Ecto neural progenitor cell (in vitro differentiated cells): ENCODE data around the gene LRRC75B.
A peak's percentile ranks its signal among the peaks of the same experiment; 100 is the strongest.

Source experiments
- DNase-seq: peaks from one replicate; pipeline ENCODE4 v3.0.0-alpha.2; 2018; ENCODE audit warnings: low spot score

Gene LRRC75B

DNA sequence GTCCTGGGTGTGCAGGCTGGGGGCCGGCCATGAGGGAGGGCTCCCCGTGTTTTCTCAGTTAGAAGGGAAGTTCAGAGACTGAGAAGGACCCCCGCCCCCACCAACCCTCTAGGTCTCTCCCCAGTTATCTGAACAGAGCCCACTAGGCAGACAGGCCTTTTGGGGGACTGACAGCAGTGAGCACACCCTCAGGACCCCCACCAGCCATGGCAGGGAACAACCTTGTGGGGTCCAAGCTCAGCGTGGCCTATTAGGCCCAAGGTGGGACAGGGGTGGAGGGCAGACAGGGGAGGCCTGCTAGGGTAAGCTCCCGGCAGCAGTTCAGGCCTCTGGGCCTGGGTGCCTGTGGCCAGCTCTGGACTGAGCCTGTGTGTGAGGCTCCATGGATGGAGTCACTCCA, 5.6 kb downstream of the LRRC75B start:
- DNase-seq = no peak

GRCh38 chr22:24585927-24586546, 6.8 kb downstream of the LRRC75B start:
- DNase-seq = no peak

DNA sequence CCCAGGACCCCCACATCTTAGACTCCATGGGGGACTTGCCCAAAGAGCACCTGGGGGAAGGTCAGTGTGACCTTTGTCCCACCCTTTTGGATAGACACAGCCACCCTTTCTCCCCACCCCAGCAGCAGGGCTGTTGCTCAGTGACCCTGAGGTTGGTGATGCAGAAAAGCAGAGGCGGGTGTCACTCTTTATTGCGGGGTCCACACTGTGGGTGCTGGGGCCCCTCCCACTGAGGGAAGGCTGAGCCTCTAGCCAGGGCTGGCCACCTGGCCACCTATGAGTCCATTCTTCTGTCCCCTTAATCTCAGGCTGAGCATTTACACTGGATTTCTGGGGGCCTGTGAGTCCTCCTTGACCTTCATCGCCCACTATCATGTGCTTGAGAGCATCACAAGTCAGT, 7.4 kb downstream of the LRRC75B start:
- DNase-seq = no peak

GRCh38 chr22:24584871-24585411, 7.9 kb downstream of the LRRC75B start:
- DNase-seq = no peak

GRCh38 chr22:24584166-24584790, 8.6 kb downstream of the LRRC75B start:
- DNase-seq = no peak

DNA sequence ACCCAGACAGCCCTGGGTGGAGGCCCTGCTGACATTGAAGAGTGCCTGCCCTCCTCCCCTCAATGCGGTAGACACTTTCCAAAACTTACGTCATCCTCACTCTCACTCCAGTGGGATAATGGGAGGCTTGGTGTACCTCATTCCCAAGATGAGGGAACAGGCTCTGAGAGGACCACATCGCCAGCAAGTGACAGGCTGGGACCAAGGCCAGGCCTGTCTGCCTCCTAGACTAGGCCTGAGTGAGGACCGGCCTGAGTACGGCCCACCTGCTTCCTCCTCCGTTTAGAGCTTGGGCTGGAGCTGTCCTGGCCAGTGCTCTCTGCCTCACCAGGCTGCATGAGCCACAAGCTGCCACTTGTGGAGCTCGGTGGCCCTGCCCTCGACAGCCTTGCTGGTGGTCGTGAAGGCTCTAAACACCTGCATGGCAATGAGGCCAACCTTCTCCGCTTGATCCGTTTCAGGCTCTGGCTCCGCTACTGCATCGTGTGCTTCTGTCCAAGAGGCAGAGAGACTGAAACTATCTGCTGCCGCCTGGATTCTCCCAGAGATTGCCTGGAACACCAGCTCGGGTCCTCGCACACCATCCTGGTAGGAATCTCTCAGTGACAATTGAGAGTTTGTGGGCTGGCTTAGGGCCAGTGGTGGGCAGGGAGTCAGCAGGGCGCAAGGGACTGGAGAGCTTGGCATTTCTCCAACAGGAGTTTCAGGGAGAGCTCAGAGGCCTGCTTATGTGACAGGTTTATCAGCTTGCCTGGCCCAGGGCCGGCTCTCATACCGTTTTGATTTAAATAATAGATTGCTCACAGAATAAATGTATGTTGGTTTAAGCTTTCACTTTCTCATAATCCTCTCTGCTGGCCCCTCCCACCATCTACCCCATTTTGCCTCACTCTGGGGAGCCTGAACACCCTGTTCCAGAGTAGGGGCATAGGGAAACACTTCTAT, 9.4 kb downstream of the LRRC75B start:
- DNase-seq = no peak

GRCh38 chr22:24582056-24582814, 10.6 kb downstream of the LRRC75B start:
- no peak for DNase-seq

DNA sequence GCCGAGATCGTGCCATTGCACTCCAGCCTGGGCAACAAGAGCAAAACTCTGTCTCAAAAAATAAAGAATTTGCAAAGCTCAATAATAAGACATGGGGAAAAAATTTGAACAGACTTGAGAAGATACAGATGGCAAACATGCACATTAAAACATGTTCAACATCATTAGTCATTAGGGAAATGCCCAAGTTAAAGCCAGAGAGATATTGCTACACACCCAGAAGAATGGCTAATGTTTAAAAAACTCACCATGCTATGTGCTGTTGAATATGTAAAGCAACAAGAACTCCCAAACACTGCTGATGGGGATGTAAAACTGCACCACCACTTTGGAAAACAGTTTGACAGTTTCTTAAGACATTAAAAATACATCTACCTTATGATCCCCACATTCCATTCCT, 12.6 kb downstream of the LRRC75B start:
- DNase-seq = no peak

- DNase-seq = no peak
Observed at GRCh38 chr22:24579258-24579601, 13.6 kb downstream of the LRRC75B start.

GRCh38 chr22:24578355-24579257, 14.3 kb downstream of the LRRC75B start:
- DNase-seq = no peak

GRCh38 chr22:24576778-24577177, 16.1 kb downstream of the LRRC75B start:
- DNase-seq = no peak

DNA sequence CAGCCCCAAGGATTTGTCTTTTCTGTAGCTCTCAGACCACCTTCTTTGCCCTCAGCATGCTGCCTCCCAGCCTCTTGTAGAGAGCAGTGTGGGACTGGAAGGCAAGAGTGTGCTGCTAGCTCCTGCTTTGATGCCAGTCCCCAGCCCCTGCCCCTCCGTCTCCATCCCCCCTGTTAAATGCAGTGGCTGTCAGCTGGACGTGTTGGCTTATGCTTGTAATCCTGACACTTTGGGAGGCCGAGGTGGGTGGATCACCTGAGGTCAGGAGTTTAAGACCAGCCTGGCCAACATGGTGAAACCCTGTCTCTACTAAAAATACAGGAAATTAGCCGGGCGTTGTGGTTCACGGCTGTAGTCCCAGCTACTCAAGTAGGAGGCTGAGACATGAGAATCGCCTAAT, 21.6 kb downstream of the LRRC75B start:
- DNase-seq = no peak

- DNase-seq = no peak
Observed at GRCh38 chr22:24567668-24568067, 25.2 kb downstream of the LRRC75B start.

DNA sequence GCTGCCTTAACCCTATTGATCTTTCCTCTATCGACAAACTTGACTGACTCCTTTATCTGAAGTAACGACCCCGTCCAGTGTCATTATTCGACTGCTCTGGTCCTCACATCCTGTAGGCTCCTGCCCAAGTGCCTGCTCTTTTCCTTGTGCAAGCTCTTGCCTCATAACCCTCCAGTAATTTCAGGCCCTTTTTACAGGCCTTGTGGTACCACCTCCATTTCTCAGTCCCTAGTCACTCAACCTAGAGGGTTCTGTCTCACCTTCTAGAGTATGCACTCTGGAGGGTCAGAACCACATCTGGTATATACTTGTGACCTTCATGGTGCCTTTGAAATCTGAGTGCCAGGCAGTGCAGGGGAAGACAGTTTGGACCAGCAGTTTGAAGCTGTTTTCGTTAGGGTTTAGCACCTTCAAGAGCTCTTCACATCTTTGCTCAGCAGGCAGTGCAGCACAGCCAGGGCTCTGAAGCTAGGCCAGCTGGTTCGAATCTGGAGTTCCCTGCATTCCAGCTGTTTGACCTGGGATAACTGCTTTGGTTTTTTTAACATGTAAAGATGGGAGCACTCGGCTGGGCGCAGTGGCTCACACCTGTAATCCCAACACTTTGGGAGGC, 25.9 kb downstream of the LRRC75B start:
- no peak for DNase-seq

DNA sequence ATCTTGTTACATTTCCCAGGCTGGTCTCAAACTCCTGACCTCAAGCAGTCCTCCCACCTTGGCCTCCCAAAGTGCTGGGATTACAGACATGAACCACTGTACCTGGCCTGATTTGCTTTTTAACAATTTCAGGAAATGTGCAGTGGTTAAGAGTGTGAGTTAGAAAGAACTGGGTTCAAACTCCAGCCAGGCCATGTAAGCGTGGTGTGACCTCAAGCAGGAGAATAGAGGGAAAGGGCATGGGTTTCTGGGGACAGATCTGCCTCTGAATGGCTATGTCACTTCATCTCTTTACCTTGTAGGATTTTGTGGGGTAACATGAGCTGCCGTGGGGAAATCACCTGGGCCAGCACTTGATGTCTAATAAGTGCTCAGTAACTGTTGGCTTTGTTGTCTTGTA, 27.8 kb downstream of the LRRC75B start:
- DNase-seq = no peak

- no peak for DNase-seq
Observed at GRCh38 chr22:24564376-24565058, 28.4 kb downstream of the LRRC75B start.

- DNase-seq = no peak
Observed at GRCh38 chr22:24563246-24563645, 29.6 kb downstream of the LRRC75B start.

GRCh38 chr22:24559471-24559870, 33.4 kb downstream of the LRRC75B start:
- no peak for DNase-seq

DNA sequence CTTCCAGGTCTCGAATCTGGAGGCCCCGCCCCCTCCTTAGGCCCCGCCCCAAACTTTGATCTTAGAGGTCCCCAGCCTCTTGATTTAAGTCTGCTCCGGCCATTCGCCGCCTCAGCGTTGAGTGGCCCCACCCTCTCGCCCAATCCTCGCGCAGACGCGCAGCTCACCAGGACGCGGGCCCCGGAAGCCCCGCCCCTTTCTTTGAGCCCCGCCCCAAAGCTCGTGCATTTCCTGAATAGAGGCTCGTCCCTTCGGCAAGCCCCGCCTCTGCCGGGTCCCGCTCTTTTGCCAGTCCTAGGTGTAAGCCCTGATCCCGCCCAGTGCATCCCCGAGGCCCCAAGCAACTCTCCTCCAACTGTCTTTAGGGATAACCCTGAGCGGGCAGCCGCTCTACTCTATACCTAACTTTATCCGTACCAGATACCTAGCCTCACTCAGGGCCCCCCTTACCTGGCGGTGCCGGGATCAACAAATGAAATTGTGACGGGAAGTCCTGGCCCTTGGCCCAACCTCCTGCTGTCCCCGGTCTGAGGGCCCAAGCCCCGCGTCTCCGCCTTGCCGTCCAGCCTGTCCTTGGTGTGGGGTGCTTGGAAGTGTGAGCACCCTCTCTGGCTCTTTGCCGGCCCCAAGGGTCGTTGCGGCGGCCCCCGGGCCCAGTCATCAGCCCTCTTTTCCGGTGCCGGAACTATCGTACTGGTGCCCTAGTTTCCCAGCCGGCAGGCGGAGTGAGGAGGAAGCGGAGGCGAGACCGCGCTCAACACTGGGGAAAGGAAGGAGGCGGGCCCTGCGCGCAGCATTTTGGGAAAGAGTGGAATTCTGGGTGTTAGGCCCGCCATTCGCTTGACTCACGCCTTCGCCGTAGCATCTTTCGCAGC, 37.5 kb downstream of the LRRC75B start, which contains the start of gene SNRPD3:
Gene SNRPD3 (plus strand): TSS at position 835 of the 875 bp plus-strand sequence. CDS start 1,676 bp downstream, outside the sequence.
- DNase-seq = peak; percentile 100
